ENCODE results near the gene MAVS.

Gene MAVS

DNA sequence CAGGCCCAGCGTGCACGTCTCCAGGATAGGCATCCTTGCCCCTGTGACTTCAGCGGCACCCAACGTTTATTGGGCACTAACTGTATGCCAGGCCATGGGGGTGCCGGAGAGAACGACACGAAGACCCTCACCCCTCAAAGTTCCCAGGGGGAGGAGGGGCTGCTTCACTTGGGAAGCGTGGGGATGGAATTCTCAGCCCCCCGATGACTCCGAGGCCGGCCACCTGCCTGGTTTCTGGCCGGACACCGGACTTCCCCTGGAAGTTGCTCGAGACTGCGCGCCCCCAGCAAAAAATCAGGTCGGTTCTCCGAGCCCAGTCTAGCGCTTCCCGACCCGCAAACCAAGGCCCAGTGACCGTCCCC, 275 bp upstream of the MAVS start:
- no peak for FAIRE-seq
- no peak for DNase-seq (ENCODE audit: insufficient read length, low spot score)

DNA sequence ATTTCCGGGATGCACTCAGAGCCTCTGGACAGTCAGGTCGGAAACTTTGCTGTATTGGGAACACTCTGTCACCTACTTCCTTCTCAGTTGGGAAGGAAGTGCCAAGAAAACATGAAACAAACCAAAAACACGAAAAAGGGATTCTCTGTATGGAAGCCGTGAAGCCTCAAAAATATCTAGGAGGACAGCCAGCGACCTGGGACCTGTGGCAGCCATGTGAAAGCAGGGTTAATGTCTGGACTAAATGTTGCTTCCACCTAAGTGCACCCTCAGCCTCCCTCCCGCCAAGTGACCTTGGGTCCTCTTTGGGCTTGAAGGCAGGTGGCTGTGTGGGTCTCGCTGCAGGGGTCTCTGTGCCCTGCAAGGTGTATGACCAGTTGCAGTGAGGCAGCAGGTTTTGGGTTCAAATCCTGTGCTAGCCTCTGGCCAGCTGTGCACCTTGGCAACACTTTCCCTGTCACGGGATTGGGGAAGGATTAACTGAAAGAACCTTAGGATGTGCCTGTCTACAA, 851 bp downstream of the MAVS start:
- DNase-seq (ENCODE audit: insufficient read length, low spot score) (no peak), FAIRE-seq (no peak)

DNA sequence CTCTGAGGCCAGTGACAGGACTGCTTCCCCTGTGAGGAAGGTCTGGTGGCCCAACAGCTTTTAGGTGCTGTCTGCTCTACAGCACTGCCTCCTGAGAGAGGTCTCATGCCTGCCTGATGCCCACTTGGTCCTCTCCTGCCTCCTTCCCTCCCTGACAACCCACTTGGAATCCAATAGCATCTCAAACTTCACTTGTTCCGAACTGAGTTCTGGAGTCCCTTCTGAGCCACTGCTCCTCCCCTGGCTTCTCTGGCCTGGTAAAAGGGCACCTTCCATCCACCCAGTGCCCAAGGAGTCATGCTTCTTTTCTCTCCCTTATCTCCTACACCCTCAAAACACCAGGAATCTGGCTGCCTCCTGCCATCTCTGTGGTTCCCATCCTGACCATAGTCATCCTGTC, 1.9 kb downstream of the MAVS start:
- no peak for DNase-seq (ENCODE audit: insufficient read length, low spot score)
- FAIRE-seq, result no peak

DNA sequence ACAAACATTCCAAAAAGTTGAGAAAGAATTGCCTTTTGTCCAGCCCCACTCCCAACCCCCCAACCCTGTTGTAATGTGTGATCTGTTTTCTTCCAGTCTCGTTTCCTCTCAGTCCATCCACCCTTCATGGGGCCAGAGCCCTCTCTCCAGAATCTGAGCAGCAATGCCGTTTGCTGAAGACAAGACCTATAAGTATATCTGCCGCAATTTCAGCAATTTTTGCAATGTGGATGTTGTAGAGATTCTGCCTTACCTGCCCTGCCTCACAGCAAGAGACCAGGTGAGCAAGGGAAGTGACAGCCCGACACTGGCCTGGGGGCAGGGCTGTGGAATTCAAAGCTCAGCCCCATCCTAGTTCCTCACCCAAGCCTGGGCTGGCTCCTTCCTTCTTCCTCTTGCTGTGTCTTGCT, 7.8 kb downstream of the MAVS start:
- no peak for DNase-seq (ENCODE audit: insufficient read length, low spot score)
- no peak for FAIRE-seq

DNA sequence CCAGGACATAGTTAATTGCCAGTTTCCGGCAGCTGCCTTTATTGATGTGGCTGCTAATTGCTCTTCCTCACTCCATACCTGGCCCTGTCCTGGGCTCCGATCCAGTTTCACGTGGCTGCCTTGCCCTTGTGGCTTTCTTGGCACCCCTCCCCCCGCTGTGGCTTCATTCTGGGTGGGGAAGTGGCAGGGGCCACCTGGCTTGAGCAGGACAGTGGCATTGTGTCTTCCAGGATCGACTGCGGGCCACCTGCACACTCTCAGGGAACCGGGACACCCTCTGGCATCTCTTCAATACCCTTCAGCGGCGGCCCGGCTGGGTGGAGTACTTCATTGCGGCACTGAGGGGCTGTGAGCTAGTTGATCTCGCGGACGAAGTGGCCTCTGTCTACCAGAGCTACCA, 10.8 kb downstream of the MAVS start:
- DNase-seq (ENCODE audit: insufficient read length, low spot score) (no peak), FAIRE-seq (no peak)

DNA sequence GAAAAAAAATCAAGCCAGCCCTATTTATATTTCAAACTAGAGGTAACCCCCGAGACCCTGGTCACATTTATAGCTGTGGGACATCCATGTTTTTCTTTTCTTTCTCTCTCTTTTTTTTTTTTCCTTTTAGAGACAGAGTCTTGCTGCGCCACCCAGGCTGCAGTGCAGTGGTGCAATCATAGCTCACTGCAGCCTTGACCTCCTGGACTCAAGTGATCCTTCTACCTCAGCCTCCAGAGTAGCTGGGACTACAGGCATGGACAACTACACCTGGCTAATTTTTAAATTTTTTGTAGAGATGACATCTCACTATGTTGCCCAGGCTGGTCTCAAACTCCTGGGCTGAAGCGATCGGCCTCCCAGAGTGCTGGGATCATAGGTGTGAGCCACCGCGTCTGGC, 12.1 kb downstream of the MAVS start:
- no peak for DNase-seq (ENCODE audit: insufficient read length, low spot score)
- no peak for FAIRE-seq

DNA sequence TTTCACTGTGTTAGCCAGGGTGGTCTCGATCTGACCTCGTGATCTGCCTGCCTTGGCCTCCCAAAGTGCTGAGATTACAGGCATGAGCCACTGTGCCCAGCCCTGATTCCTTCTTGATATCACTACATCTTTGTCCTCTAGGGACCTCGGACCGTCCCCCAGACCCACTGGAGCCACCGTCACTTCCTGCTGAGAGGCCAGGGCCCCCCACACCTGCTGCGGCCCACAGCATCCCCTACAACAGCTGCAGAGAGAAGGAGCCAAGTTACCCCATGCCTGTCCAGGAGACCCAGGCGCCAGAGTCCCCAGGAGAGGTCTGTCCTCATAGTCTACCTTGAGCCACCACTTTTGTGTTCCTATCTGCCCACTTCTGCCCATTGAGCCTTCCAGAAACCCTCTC, 14.6 kb downstream of the MAVS start:
- FAIRE-seq (no peak), DNase-seq (ENCODE audit: insufficient read length, low spot score) (no peak)

DNA sequence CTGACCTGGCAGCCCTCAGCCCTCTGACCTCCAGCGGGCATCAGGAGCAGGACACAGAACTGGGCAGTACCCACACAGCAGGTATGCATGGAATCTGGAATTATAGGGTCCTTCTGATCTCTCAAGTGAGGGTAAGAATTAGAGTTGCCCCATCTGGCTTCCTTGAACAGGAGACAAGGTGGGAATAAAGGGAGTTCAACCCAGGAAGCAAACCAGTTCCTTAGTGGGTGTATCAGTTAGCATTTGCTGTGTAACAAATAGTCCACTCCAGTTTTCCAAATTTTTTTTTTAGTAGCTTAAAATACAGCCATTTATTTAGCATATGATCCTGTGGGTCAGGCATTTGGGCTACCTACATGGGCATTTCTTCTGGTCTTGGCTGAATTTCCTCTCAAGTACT, 15.7 kb downstream of the MAVS start:
- DNase-seq (ENCODE audit: insufficient read length, low spot score) (no peak), FAIRE-seq (no peak)

DNA sequence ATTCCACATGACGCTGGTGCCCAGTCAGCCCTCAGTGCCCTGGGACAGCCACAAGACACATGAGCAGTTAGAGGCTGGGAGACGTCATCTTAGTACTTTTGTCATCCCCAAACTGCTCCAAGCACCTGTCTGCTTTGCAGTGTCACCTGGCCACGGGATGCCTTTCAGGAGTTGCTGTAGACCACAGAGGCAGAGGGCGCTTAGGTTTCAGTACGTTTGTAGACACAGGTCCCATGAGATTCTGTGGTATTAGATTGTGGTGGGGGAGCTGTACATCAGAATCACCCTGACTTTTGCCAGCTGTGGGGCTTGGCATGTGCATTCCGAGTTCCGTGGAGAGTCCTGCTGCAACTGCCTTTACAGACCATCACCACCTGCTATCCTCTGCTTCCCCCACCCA, 16.7 kb downstream of the MAVS start:
- FAIRE-seq (no peak), DNase-seq (ENCODE audit: insufficient read length, low spot score) (no peak)

DNA sequence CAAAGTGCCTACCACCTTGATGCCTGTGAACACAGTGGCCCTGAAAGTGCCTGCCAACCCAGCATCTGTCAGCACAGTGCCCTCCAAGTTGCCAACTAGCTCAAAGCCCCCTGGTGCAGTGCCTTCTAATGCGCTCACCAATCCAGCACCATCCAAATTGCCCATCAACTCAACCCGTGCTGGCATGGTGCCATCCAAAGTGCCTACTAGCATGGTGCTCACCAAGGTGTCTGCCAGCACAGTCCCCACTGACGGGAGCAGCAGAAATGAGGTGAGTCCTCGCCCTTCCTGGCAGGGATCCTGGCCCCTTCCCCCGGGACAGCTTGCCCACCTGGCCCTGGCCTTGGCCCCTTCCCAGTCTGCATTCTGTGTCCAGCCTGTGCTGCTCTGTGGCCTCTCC, 17.9 kb downstream of the MAVS start:
- no peak for FAIRE-seq

DNA sequence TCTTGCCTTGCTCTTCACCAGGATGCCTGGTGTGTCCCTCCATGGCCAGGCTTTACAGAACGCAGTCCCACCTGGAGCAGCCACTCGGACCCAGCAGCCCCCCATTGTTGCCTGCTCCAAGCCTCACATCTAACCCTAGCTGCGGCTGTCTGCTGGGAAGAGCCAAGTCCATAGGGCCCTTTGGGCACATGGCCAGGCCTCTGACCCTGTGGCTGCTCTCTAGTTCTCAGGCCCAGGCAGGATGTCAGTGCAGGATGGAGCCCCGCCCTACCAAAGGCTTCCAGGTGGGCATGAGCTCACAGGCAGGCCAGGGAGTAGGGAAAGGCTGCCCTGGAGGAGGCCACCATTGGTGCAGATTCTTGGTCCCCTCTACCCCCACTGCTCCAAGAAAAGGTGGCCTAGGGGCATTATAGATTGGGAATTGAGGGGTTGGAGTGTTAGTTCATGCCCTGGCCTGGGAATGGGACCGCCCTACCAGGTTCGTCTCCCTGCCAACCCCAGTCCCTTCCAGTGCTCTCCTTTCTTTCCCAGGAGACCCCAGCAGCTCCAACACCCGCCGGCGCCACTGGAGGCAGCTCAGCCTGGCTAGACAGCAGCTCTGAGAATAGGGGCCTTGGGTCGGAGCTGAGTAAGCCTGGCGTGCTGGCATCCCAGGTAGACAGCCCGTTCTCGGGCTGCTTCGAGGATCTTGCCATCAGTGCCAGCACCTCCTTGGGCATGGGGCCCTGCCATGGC, 18.7 kb downstream of the MAVS start:
- FAIRE-seq (no peak), DNase-seq (ENCODE audit: insufficient read length, low spot score) (no peak)

More for the DNA sequence above, 17.9 kb downstream of the MAVS start:
- DNase-seq (ENCODE audit: insufficient read length, low spot score), result no peak

DNA sequence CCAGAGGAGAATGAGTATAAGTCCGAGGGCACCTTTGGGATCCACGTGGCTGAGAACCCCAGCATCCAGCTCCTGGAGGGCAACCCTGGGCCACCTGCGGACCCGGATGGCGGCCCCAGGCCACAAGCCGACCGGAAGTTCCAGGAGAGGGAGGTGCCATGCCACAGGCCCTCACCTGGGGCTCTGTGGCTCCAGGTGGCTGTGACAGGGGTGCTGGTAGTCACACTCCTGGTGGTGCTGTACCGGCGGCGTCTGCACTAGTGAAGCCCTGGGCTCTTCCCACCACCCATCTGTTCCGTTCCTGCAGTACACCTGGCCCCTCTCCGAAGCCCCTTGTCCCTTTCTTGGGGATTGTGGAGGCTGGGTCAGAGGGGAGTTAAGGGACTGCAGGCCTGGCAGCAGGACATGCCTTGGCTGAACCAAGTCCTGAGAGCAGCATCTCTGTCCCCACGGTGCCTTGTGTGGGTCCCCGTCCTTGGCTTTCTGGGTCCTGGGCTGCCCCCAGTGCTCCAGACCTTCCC, 19.3 kb downstream of the MAVS start:
- DNase-seq (ENCODE audit: insufficient read length, low spot score), result no peak

DNA sequence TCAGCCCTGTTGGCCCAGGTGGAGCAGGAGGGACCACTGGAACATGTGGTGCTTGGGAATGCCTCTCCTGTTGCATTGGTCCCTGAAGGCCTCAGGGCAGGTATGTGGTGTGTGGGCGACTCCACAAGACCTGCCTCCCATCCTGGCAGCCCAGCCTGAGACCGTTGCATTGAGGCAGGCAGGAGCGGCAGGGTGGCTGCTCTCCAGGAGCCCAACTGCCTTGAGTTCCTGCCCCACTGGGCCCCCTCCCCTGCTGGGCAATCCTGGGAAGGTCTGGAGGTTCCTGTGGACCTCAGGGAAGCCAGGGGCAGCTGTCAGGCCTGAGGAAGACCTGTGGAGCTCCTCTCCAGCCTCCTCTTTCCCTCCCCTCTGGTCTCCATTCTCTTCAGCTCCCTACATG, 19.8 kb downstream of the MAVS start:
- FAIRE-seq, result no peak

More for the DNA sequence above, 19.3 kb downstream of the MAVS start:
- FAIRE-seq, result no peak

DNA sequence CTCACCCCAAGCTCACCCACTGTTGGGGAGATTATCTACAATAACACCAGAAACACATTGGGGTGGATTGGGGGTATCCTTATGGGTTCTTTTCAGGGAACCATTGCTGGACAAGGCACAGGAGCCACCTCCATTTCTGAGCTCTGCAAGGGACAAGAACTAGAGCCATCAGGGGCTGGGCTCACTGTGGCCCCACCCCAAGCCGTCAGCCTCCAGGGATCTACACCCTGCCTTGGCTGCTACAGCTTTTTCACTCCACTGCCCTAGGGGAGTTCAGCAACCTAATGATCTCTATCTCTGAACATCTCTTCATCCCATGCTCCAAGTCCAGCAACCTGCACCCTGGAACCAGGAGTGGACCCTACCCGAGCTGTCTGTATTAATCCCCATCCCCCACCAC, 21.2 kb downstream of the MAVS start:
- DNase-seq (ENCODE audit: insufficient read length, low spot score), result no peak
- no peak for FAIRE-seq

More for the DNA sequence above, 19.8 kb downstream of the MAVS start:
- no peak for DNase-seq (ENCODE audit: insufficient read length, low spot score)

DNA sequence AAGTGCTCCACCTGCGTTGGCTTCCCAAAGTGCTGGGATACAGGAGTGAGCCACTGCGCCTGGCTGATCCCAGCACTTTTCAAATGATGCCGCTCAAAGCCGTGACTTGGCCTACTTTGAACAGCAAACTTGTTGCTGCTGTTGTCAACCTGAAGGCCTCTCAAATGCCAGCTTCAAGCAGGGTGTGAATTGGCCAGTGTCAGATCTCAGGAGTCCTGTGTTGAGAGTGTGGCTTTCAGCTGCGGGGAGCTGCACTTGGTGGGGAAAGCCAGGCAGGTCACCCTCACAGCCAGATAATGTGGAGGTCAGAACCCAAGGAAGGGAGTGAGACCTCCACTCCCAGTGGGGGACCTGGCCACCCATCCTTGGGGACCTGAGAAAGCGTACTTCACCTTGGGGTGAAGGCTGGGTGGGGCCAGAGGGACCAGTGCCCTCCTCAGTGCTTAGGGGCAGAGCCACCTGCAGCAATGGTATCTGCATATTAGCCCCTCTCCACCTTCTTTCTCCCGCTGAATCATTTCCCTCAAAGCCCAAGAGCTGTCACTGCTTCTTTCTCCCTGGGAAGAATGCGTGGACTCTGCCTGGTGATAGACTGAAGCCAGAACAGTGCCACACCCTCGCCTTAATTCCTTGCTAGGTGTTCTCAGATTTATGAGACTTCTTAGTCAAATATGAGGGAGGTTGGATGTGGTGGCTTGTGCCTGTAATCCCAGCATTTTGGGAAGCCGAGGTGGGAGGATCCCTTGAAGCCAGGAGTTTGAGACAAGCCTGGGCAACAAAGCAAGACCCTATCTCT, 23.4 kb downstream of the MAVS start:
- DNase-seq (ENCODE audit: insufficient read length, low spot score) (no peak), FAIRE-seq (no peak)

DNA sequence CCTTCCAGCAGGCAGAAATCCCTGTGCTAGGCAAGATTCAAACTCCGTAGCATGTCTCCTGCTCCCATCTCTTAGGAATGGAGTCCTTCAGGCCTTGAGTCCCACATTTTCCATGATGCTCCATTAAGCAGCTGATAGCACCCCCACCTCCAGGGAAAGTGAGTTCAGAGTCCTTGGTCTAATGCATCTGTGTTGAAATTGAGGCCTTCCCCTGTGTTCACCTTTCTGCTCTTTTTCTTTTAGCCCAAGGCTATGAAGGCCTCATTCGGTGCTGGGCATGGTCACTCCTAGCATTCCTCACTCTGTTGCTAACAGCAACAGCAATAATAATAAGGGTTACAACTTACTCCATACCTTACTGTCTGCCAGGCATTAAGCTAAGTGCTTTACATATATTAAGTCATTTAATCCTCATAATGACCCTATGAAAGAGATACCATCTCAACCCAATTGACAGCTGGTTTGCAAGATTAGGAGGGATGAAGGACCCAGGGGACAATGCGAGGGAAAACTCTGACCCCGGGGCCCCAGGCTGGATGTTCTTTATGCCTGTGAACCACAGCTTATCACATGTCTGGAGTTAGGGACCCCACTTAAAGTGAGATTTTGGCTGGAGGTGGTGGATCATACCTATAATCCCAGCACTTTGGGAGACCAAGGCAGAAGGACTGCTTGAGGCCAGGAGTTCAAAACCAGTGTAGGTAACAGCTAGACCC, 25.1 kb downstream of the MAVS start:
- DNase-seq (ENCODE audit: insufficient read length, low spot score) (no peak), FAIRE-seq (no peak)

DNA sequence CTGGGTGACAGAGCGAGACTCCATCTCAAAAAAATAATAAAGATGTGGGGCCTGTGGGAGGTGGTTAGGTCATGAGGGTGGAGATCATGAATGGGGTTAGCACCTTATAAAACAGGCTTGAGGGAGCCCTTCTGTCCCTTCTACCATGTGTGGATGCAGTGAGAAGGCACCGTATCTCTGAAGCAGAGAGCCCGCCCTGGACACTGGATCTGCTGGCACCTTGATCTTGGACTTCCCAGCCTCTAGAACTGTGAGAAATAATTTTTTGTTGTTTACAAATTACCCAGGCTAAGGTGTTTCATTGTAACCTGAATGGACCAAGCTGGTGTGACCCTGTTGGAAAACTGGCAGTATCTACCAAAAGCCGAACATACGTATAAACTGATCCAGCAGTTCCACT, 26.9 kb downstream of the MAVS start:
- DNase-seq (ENCODE audit: insufficient read length, low spot score) (no peak), FAIRE-seq (no peak)

DNA sequence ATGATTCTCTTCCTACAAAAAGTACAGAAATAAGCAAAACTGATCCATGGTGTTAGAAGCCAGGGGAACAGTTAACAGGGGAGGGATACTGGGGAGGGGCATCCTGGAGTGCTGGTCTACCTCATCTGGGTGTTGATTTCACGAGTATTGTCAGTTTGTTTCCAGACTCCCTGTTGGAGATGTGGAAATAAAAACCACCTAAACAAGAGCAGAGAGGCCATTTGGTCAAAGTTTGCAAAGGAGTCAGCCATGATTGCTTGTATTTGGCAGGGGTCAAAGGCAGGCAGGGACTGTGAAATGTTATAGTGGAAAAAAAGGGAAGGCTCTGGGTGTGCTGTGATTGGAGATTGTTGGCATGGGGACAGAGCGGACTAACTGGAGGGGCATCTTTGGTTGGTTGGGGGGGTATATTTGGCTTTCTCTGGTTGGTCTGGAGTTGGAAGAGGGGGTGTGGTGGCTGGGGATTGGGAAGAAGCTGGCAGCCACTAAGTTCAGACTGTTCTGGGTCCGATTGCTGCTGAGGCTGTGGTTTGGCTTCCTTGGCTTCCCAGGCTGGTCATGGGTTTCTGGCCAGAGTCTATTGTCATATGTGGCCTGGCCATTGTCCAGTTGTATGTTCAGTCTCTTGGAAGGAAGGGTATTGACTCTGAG, 27.7 kb downstream of the MAVS start:
- no peak for DNase-seq (ENCODE audit: insufficient read length, low spot score)
- FAIRE-seq, result no peak

DNA sequence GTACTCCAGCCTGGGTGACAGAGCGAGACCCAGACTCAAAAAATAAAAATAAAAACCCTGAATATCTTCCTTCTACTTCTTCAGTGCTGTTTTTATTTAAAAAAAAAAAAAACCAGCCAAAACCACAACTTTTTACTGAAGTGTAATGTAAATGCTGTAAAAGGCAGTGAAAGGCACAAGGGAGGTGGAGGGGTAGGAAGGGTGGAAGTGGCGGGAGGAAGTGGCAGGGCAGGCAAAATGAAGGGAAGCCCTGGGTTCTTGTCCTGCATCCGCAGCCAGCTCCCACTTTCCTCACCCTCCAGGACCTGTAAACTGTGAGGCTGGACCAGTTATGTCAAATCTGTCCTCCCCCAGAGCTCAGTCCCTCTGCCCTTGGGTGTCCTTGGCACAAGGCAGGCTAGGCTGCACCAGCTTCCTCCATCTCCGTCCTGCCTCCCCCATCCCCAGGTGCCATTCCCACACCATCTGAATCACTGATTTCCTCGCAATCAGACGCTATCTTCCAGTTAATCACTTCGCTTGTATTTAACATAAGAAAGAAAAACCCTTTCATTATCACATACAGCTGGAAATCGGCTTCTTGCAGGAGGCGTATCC, 28.8 kb downstream of the MAVS start:
- DNase-seq (ENCODE audit: insufficient read length, low spot score), result no peak
- no peak for FAIRE-seq

DNA sequence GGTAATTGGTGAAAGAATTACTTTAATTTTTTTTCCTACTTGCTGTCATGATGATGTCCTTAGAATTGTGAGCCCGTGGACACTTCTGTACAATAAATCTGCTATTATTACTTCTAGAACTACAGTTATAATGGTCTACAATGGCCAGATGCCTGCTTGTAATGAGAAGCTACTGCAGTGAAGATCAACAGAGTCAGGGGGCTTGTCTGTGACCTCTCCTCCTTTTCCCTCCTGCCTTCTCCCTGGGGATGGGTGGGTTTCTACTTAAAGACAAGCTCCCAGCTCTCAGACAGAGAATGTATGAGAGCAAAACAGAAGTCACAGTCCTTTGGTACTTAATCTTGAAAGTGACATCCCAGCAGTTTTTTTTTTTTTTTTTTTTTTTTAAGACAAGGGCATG, 29.4 kb downstream of the MAVS start:
- FAIRE-seq (no peak), DNase-seq (ENCODE audit: insufficient read length, low spot score) (no peak)
